ENCODE measurements around the gene BCO2. TPM values are rescaled to one million over a fixed set of nuclear protein-coding genes. Genes with fewer than 3 reads are reported as not detected.
"Not testable (repeated sequence)": the region's sequence is repeated elsewhere in the genome, so short reads cannot be mapped to it uniquely, and the experiment has no call there.

The BCO2 gene
- total and polyA plus RNA-seq, 8 donors, result 0.87 to 21.8 (median 1.8) TPM; not detected in 1

DNA sequence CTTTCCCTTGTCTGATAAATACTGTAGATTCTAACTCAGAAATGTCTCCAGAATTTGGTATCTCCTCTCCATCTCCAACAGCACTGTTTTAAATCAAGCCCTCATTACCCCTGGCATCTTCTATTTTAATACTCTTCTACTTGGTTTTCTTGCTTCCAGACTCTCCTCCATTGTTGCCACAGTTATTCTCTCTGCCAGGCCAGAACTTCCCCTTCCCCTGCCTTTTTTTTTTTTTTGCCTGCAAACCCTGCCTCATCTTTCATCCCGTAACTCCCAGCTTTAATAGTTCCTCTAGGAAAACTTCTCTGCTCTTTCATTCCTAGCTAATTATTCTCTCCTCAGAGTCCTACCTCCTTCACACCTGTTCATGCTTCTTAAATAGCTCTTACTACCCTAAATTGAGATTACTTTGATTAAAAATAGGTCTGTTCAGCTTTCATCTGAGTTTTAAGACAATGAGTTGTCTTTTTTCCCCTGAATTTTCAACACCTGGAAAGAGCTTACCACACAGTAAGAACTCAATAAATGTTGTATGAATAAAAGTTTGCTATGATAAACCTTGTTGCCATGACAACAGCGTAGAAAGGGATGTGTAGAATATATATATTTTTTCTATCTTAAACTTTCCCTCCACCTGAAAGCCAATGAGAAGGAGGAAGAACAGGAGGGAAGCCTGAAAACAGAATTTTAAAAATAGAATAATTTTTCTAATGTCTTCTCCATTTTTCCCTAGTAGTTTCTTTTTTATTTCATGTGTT is 15.0 kb upstream of the BCO2 start:
- no peak for DNase-seq
- WGBS, 5 donors, result 47 to 88% (median 70%) methylated on average over 2 of the region's 2 CpGs
- Histone ChIP-seq H3K27me3 (no peaks in the 10 kb centered on the region), H3K4me1 (peaks cover 0 to 66% (median 7%) of the 10 kb centered on the region in 4 donors), H3K4me3 (no peak overlapping the region), H3K27ac (peak overlapping the region in 2 of 5 donors; percentile 33 to 41), H3K36me3 (no peaks in the 10 kb centered on the region), H3K9me3 (no peaks in the 10 kb centered on the region)
- intact Hi-C loops (cut with DNase I; ENCODE audit: low total_unique reads), result no loop called here
- TF ChIP-seq EP300 (IDR thresholded peaks at IDR 0.05) (no peak), POLR2A (IDR thresholded peaks at IDR 0.05) (no peak), POLR2AphosphoS5 (IDR thresholded peaks at IDR 0.05) (no peak)
- TF ChIP-seq, protein P1, sequence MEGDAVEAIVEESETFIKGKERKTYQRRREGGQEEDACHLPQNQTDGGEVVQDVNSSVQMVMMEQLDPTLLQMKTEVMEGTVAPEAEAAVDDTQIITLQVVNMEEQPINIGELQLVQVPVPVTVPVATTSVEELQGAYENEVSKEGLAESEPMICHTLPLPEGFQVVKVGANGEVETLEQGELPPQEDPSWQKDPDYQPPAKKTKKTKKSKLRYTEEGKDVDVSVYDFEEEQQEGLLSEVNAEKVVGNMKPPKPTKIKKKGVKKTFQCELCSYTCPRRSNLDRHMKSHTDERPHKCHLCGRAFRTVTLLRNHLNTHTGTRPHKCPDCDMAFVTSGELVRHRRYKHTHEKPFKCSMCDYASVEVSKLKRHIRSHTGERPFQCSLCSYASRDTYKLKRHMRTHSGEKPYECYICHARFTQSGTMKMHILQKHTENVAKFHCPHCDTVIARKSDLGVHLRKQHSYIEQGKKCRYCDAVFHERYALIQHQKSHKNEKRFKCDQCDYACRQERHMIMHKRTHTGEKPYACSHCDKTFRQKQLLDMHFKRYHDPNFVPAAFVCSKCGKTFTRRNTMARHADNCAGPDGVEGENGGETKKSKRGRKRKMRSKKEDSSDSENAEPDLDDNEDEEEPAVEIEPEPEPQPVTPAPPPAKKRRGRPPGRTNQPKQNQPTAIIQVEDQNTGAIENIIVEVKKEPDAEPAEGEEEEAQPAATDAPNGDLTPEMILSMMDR (IDR thresholded peaks at IDR 0.05), result no peak

DNA sequence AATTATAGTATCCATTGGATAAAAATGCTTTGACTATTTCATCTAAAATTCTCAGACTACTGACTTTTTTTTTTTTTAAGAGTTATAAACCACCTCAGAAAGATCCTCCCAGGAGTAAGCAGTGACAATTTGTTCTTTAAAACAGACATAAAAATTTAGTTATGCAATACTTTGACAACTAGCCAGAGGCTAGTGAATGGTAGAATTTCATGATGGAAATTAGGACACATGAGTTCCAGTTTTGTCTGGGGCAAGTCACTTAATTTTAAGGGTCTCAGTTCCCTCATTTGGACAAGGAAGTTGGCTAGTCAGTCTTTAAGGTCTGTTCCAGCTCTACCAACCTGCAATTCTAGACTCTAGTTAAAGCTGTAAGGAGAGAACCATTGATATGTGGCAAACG is 14.3 kb upstream of the BCO2 start:
- DNase-seq, result no peak
- TF ChIP-seq POLR2A (IDR thresholded peaks at IDR 0.05) (no peak), POLR2AphosphoS5 (IDR thresholded peaks at IDR 0.05) (no peak), EP300 (IDR thresholded peaks at IDR 0.05) (no peak)
- TF ChIP-seq, protein P1 (IDR thresholded peaks at IDR 0.05), result no peak
- Histone ChIP-seq H3K36me3 (no peaks in the 10 kb centered on the region), H3K9me3 (no peaks in the 10 kb centered on the region), H3K4me3 (no peak overlapping the region), H3K27me3 (no peaks in the 10 kb centered on the region), H3K27ac (no peak overlapping the region), H3K4me1 (peaks cover 0 to 66% (median 7%) of the 10 kb centered on the region in 4 donors)
- 48 to 66% (median 56%) methylated on average over 1 of the region's 1 CpG for WGBS, 5 donors
- intact Hi-C loops (cut with DNase I; ENCODE audit: low total_unique reads), result no loop called here

DNA sequence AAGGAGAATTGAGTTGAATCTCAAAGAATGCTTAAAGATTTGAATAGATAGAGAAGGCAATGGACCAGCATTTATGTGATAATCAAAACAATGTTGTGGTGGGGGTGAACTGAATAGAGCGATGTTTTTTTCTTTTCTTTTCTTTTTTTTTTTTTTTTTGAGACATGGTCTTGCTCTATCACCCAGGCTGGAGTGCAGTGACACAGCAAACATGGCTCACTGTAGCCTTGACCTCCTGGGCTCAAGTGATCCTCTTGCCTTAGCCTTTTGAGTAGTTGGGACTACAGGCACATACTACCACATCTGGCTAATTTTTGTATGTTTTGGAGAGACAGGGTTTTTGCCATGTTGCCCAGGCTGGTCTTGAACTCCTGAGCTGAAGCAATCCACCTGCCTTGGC is 13.1 kb upstream of the BCO2 start:
- H3K27me3 ChIP-seq; H3K36me3 ChIP-seq; DNase-seq; H3K9me3 ChIP-seq; intact Hi-C loops (cut with DNase I; ENCODE audit: low total_unique reads); H3K4me3 ChIP-seq: not testable (repeated sequence)
- H3K27ac ChIP-seq, result peak overlapping the region in 2 of 5 donors; percentile 55 to 80
- peaks cover 0 to 56% (median 3%) of the 10 kb centered on the region in 4 donors for H3K4me1 ChIP-seq
- 89 to 100% (median 94%) methylated on average over 1 of the region's 1 CpG for WGBS, 5 donors

DNA sequence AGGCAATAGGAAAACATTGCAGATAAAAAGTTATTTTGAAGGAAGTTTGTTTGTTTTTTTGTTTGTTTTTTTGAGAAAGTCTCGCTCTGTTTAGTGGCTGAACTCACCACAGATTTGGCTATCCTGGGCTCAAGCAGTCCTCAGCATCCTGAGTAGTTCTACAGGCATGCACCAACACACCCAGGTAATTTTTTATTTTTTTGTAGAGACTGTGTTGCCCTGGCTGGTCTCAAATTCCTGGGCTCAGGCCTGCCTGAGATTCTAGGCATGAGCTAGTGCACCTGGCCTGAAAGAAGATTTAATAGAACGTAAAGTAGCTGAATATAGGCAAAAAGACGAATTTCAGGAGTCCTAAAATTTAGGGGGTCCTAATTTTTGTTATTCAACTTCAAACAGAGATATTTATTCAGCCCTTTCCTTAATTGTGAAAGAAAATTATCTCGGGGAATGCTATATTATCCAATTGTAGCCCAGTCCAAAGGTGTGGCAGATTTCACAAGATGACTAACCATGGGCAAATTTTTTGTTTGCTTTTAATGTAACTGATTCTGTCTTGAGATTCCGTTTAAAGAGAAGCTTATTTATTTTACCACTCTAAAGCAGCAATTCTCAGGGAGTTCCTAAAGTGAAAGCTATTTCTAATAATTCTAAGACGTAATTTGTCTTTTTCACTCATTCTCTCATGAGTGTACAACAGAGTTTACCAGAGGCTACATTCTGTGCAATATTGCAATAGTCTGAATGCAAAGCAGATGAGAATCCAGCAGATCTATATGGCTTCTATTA is 12.4 kb upstream of the BCO2 start:
- TF ChIP-seq, protein P1 (IDR thresholded peaks at IDR 0.05), result no peak
- no peak for TF ChIP-seq POLR2A (IDR thresholded peaks at IDR 0.05)
- no peak for TF ChIP-seq EP300 (IDR thresholded peaks at IDR 0.05)
- no peak for TF ChIP-seq POLR2AphosphoS5 (IDR thresholded peaks at IDR 0.05)
- Histone ChIP-seq H3K4me3 (peak overlapping the region in 3 of 4 donors; percentile 36 to 38 (median 38)), H3K27me3 (no peaks in the 10 kb centered on the region), H3K36me3 (no peaks in the 10 kb centered on the region), H3K4me1 (peaks cover 0 to 48% (median 0%) of the 10 kb centered on the region in 4 donors), H3K9me3 (no peaks in the 10 kb centered on the region), H3K27ac (peak overlapping the region in 3 of 5 donors; percentile 55 to 80 (median 62))
- 42 to 61% (median 47%) methylated on average over 6 of the region's 6 CpGs for WGBS, 5 donors
- intact Hi-C loops (cut with DNase I; ENCODE audit: low total_unique reads), result no loop called here
- peak in 1 of 2 donors; percentile 29 for DNase-seq
